ENCODE data around the gene RTN1.

GRCh38 chr14:59705866-59706265, 164.7 kb downstream of the RTN1 start:
- TF ChIP-seq CTCF (IDR thresholded peaks at IDR 0.05; ENCODE audit: poor library complexity) (no peak), EZH2 (IDR thresholded peaks at IDR 0.05; ENCODE audit: borderline replicate concordance) (no peak), EZH2phosphoT487 (IDR thresholded peaks at IDR 0.05; ENCODE audit: low read depth, severe bottlenecking, unreplicated experiment) (no peak)
